Measurements from ENCODE around the gene FRMD3.

DNA sequence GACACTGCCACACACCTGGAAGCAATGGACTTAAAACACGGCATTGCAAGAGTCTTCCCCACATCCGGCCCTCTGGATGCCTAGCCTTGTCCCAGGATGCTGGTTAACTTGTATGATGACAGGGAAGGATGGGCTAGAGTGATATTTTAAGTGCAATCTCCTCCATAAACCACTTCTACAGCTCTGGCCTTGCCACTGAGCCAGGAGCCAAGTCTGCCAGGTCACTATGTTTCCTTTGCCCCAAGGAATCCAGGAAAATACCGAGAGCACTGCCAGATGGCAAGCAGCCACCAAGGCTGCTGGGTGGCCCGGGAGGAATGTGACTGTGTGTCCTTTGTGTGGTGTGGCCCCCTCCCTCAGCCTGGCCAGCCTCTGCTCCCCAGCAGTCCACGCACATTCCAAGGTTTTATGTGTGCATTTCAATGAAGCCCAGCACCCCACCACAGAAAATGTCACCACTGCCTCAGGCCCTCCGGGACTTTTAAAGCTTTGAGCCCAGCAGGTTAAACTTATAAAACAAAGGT lies 106.0 kb downstream of the FRMD3 start:
- TF ChIP-seq, protein P1, sequence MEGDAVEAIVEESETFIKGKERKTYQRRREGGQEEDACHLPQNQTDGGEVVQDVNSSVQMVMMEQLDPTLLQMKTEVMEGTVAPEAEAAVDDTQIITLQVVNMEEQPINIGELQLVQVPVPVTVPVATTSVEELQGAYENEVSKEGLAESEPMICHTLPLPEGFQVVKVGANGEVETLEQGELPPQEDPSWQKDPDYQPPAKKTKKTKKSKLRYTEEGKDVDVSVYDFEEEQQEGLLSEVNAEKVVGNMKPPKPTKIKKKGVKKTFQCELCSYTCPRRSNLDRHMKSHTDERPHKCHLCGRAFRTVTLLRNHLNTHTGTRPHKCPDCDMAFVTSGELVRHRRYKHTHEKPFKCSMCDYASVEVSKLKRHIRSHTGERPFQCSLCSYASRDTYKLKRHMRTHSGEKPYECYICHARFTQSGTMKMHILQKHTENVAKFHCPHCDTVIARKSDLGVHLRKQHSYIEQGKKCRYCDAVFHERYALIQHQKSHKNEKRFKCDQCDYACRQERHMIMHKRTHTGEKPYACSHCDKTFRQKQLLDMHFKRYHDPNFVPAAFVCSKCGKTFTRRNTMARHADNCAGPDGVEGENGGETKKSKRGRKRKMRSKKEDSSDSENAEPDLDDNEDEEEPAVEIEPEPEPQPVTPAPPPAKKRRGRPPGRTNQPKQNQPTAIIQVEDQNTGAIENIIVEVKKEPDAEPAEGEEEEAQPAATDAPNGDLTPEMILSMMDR (conservative IDR thresholded peaks at IDR 0.05 in 1 of 2, IDR thresholded peaks at IDR 0.05 in 1 of 2; ENCODE audit: low read depth in 1 of 2, low read length in 2 of 2) = no peak
- no peak for TF ChIP-seq EZH2 (IDR thresholded peaks at IDR 0.05; ENCODE audit: low read length, missing control alignments)

Measured in fibroblast of lung (primary cell).